ENCODE measurements around the gene KIF26B. TPM values are rescaled to one million over a fixed set of nuclear protein-coding genes. Genes with fewer than 3 reads are reported as not detected.

KIF26B gene
- total RNA-seq, 1 donor from 2014 or later: 3.4 TPM

DNA sequence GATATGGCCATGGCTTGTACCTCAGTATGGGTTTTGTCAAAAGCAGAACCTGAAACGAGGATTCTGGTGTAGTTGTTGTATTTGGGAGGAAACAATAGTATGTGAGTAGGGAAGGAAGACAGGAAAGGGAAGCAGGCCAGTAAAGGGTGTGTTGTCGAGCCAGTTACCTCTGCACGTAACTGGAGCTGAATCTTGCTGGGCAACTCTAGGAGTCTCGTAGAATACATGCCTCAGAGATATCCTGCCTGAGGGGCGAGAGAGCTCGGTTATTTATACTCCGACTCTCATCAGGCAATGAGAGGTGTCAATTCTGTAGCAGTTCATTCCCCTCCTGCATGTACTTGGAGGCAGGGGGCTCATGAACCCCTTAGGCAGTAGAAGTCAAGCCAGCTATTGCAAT, 45.9 kb upstream of the KIF26B start:
- ATAC-seq (no peak), DNase-seq (no peak)
- Histone ChIP-seq H3K27me3 (no peaks in the 10 kb centered on the region), H3K27ac (no peak overlapping the region), H3K4me3 (no peak overlapping the region), H3K36me3 (no peaks in the 10 kb centered on the region), H3K9me3 (no peaks in the 10 kb centered on the region), H3K4me1 (no peaks in the 10 kb centered on the region)
- intact Hi-C loops (cut with DNase I): no loop called here
- TF ChIP-seq, protein P1, sequence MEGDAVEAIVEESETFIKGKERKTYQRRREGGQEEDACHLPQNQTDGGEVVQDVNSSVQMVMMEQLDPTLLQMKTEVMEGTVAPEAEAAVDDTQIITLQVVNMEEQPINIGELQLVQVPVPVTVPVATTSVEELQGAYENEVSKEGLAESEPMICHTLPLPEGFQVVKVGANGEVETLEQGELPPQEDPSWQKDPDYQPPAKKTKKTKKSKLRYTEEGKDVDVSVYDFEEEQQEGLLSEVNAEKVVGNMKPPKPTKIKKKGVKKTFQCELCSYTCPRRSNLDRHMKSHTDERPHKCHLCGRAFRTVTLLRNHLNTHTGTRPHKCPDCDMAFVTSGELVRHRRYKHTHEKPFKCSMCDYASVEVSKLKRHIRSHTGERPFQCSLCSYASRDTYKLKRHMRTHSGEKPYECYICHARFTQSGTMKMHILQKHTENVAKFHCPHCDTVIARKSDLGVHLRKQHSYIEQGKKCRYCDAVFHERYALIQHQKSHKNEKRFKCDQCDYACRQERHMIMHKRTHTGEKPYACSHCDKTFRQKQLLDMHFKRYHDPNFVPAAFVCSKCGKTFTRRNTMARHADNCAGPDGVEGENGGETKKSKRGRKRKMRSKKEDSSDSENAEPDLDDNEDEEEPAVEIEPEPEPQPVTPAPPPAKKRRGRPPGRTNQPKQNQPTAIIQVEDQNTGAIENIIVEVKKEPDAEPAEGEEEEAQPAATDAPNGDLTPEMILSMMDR (IDR thresholded peaks at IDR 0.05): no peak

DNA sequence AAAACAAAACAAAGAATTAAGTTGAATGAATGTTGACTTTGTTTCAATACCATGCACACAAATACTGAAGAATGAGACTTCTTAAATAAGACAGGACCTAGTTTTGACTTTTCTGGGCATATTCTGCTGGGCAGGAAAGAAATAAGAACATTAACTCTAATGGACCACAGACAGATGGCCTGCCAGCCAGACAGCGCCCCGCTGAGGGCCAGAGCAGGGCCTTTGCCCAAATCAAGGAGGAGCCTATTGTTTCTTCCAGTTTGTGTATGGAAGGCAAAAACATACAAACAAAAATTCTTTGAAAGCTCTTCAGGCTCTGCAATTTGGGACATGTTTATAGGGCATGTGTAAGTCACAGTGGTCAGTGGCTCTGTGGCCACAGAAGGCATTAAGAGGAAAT, 44.4 kb upstream of the KIF26B start:
- TF ChIP-seq, protein P1 (IDR thresholded peaks at IDR 0.05): no peak
- no peak overlapping the region for H3K27ac ChIP-seq
- DNase-seq (no peak), ATAC-seq (no peak)
- intact Hi-C loops (cut with DNase I): no loop called here
- H3K36me3 ChIP-seq: no peaks in the 10 kb centered on the region
- no peaks in the 10 kb centered on the region for H3K4me1 ChIP-seq
- H3K9me3 ChIP-seq: no peaks in the 10 kb centered on the region
- H3K27me3 ChIP-seq: no peaks in the 10 kb centered on the region
- no peak overlapping the region for H3K4me3 ChIP-seq

DNA sequence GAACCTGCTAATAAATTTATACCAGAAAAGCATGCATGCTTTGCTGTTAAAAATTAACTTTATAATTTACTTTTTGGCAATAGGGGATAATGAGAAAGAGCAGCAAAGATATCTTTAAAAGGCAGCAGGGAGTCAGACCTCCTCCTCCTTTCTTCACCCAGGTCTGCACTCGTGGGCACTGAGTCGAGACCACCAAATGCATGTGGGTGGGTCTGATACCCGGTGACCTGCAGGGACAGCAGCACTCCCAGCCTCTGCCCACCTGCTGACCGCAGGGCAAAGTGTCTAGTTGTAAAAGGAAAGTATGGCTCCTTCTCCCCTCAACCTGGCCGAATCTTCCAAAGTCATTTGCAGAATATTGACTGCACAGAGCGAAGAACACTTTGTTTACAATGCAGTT, 43.7 kb upstream of the KIF26B start:
- DNase-seq (no peak), ATAC-seq (no peak)
- intact Hi-C loops (cut with DNase I): no loop called here
- Histone ChIP-seq H3K27me3 (no peaks in the 10 kb centered on the region), H3K36me3 (no peaks in the 10 kb centered on the region), H3K9me3 (no peaks in the 10 kb centered on the region), H3K27ac (no peak overlapping the region), H3K4me1 (no peaks in the 10 kb centered on the region), H3K4me3 (no peak overlapping the region)
- TF ChIP-seq, protein P1 (IDR thresholded peaks at IDR 0.05): no peak

DNA sequence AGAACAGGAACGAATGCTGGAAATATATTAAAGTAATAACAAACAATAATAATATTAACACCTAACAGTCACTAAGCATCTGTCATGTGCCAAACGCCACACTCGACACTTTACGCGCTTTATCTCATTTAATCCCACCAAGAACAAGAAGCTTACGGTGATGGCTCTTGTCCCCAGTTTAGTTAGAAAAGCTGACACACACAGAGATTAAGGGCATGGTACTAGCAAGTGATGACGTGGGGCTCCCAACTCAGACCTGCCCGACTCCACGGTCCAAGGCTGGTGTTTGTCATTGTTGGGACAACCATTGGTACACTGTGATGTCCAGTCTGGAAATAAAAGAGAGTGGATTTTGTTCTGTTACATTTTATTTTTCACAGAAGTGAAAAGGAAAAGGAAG, 41.1 kb upstream of the KIF26B start:
- intact Hi-C loops (cut with DNase I): no loop called here
- DNase-seq: no peak
- no peaks in the 10 kb centered on the region for H3K4me1 ChIP-seq
- no peak overlapping the region for H3K4me3 ChIP-seq
- H3K9me3 ChIP-seq: no peaks in the 10 kb centered on the region
- no peaks in the 10 kb centered on the region for H3K27me3 ChIP-seq
- H3K27ac ChIP-seq: no peak overlapping the region
- ATAC-seq: no peak
- no peaks in the 10 kb centered on the region for H3K36me3 ChIP-seq
- TF ChIP-seq, protein P1 (IDR thresholded peaks at IDR 0.05): no peak

DNA sequence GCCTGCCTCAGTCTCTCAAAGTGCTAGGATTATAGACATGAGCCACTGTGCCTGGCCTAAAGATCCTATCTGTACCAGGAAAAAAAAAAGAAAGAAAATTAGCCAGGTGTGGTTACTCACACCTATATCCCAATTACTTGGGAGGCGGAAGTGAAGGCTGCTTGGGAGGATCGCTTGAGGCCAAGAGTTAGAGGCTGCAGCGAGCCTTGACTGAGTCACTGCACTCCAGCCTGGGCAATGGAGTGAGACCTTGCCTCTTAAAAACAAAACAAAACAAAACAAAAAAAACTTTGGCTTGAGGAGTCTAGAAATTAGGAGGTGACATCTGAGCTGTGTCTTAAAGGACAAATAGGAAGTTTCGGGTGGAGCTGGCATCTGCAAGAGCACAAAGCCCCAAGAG, 38.7 kb upstream of the KIF26B start:
- Histone ChIP-seq H3K27ac (no peak overlapping the region), H3K9me3 (no peaks in the 10 kb centered on the region), H3K36me3 (no peaks in the 10 kb centered on the region), H3K4me3 (no peak overlapping the region), H3K4me1 (no peaks in the 10 kb centered on the region), H3K27me3 (no peaks in the 10 kb centered on the region)
- DNase-seq: no peak
- no peak for ATAC-seq
- TF ChIP-seq, protein P1 (IDR thresholded peaks at IDR 0.05): no peak
- intact Hi-C loops (cut with DNase I): no loop called here

DNA sequence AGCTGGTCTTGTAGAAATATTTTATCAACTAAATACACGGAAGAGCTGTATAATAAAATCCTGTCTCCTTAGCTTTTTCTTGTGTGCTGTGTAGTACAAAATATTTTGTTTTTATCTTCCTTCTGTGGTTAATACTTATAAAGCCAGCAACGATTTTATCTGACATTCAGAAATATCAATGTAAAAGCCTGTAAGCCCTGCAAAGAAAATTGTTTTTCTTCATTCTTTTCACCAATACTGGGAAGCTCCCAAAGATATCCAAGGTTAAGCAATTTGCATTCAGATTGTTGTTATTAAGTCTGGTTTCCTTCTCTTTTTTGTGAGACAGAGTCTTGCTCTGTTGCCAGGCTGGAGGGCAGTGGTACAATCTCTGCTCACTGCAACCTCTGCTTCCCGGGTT, 38.0 kb upstream of the KIF26B start:
- H3K4me3 ChIP-seq: no peak overlapping the region
- H3K27ac ChIP-seq: no peak overlapping the region
- no peak for ATAC-seq
- TF ChIP-seq, protein P1 (IDR thresholded peaks at IDR 0.05): no peak
- intact Hi-C loops (cut with DNase I): no loop called here
- no peaks in the 10 kb centered on the region for H3K36me3 ChIP-seq
- no peaks in the 10 kb centered on the region for H3K9me3 ChIP-seq
- no peaks in the 10 kb centered on the region for H3K27me3 ChIP-seq
- DNase-seq: no peak
- H3K4me1 ChIP-seq: no peaks in the 10 kb centered on the region

Measured in upper lobe of right lung (tissue), 1 donor.